Lower lobe of right lung (tissue), 2 donors: Measurements from ENCODE around the gene PGM2L1. TPM values are rescaled to one million over a fixed set of nuclear protein-coding genes. Genes with fewer than 3 reads are reported as not detected.

Experiments used
- ATAC-seq, 2 donors: fragments of 200-7000 bp; cut with Tn5 transposase; one replicate each; pipeline ENCODE4 v1.9.1; 2020 to 2022; ENCODE audit warnings: mild to moderate bottlenecking in 2 of 2, moderate library complexity in 2 of 2
- DNase-seq: peaks from one replicate; pipeline ENCODE4 v3.0.0-alpha.2; 2020
- H3K27ac ChIP-seq: fragments of 200-600 bp; one replicate; pipeline ENCODE4 v1.8.0; 2022
- H3K27me3 ChIP-seq: fragments of 200-600 bp; one replicate; pipeline ENCODE4 v1.8.0; 2022; ENCODE audit warnings: low read depth
- H3K36me3 ChIP-seq: fragments of 200-600 bp; one replicate; pipeline ENCODE4 v1.8.0; 2022; ENCODE audit warnings: mild to moderate bottlenecking
- H3K4me1 ChIP-seq: fragments of 200-600 bp; one replicate; pipeline ENCODE4 v1.8.0; 2022
- H3K4me3 ChIP-seq: fragments of 200-600 bp; one replicate; pipeline ENCODE4 v1.8.0; 2022; ENCODE audit warnings: mild to moderate bottlenecking
- H3K9me3 ChIP-seq: fragments of 200-600 bp; one replicate; pipeline ENCODE4 v1.8.0; 2022
- intact Hi-C: fragments of 100-400 bp; cut with DNase I; formaldehyde crosslinking; loops from one replicate; pipeline ENCODE4 v1.11.0; 2022
- total RNA-seq: library from RNA; stranded (reverse); fragmentation: NEBNext Ultra II Directional; extraction: Animal tissue kit (Norgen Biotek cat#: 25700); gene quantifications from one replicate; pipeline ENCODE4 v1.2.1, GENCODE V29; 2021
- TF ChIP-seq, protein P1 (sequence below): fragments of 200-600 bp; IDR thresholded peaks from one replicate; pipeline ENCODE4 v1.8.0; 2022; ENCODE audit warnings: antibody characterized with exemption, mild to moderate bottlenecking
- donor health status: DM: no; HTN: yes; CAD: no; lungs with severe emphysema.

PGM2L1 gene
- total RNA-seq, 1 donor from 2014 or later: 5.2 TPM

DNA sequence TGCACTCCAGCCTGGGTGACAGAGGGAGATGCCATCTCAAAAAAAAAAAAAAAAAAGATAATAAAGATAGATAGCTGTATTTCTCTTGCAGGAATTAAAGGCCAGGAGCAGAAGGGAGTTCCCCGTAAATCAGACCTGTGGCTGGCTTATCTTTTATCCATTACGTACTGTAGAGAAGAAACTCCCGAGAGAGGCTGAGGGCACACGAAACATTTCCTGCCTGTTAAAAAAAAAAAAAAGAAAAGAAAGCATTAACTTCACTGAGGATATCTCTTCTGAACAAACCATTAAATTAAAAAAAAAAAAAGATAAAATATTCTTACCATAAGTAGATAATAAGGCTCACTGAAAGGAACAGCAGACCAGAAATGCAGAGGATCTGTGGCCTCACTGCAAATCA is 109.3 kb downstream of the PGM2L1 start:
- TF ChIP-seq, protein P1, sequence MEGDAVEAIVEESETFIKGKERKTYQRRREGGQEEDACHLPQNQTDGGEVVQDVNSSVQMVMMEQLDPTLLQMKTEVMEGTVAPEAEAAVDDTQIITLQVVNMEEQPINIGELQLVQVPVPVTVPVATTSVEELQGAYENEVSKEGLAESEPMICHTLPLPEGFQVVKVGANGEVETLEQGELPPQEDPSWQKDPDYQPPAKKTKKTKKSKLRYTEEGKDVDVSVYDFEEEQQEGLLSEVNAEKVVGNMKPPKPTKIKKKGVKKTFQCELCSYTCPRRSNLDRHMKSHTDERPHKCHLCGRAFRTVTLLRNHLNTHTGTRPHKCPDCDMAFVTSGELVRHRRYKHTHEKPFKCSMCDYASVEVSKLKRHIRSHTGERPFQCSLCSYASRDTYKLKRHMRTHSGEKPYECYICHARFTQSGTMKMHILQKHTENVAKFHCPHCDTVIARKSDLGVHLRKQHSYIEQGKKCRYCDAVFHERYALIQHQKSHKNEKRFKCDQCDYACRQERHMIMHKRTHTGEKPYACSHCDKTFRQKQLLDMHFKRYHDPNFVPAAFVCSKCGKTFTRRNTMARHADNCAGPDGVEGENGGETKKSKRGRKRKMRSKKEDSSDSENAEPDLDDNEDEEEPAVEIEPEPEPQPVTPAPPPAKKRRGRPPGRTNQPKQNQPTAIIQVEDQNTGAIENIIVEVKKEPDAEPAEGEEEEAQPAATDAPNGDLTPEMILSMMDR: no peak
- H3K27me3 ChIP-seq: no peaks in the 10 kb centered on the region
- H3K27ac ChIP-seq: no peak overlapping the region
- intact Hi-C loops: no loop called here
- no peaks in the 10 kb centered on the region for H3K4me1 ChIP-seq
- no peaks in the 10 kb centered on the region for H3K36me3 ChIP-seq
- no peaks in the 10 kb centered on the region for H3K9me3 ChIP-seq
- H3K4me3 ChIP-seq: no peak overlapping the region
- no peak for DNase-seq
- ATAC-seq: no peak

DNA sequence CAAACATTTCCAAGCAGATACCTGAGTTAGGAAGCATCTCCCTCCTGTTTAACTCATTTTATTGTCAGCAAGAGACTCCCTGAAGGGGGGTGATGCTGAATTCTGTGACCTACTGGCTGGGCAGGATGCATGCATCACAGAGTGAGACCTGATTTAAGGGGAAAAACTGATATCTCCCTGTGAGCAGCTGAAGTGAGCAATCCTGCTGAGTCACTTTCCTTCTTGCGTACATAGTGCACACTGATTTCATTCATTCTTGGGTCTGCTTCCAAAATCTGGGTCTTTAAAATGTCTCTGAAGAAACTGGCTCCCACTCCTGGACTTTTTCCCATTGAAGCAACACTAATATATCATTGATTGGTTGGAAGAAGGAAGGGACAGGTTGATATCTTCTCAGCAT is 110.1 kb downstream of the PGM2L1 start:
- intact Hi-C loops: no loop called here
- no peak for ATAC-seq

DNA sequence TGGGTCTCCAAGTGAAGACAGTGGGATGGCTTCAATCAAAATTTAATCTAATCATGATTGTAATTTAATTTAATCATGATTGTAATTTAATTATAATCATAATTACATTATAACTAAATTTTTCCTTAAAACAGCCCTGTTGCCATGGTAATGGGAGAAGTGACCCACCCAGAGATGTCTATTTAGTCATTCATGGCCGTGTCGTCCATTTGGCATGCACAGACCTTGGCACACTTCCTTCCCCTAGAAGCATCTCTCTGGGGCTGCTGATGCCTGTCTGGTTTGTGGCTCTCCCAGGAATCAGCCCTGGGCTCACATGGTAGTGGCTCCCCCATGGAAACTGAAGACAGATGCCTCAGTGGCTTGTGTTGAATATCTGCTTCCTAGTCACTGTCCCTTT is 113.8 kb downstream of the PGM2L1 start:
- H3K4me3 ChIP-seq: no peak overlapping the region
- DNase-seq (no peak), ATAC-seq (no peak)
- TF ChIP-seq, protein P1: no peak
- H3K27ac ChIP-seq: no peak overlapping the region
- intact Hi-C loops: no loop called here
- H3K9me3 ChIP-seq: no peaks in the 10 kb centered on the region
- no peaks in the 10 kb centered on the region for H3K4me1 ChIP-seq
- no peaks in the 10 kb centered on the region for H3K36me3 ChIP-seq
- H3K27me3 ChIP-seq: no peaks in the 10 kb centered on the region

More for the DNA sequence above, 110.1 kb downstream of the PGM2L1 start:
- H3K27me3 ChIP-seq: no peaks in the 10 kb centered on the region
- no peaks in the 10 kb centered on the region for H3K36me3 ChIP-seq
- no peak overlapping the region for H3K27ac ChIP-seq
- H3K4me1 ChIP-seq: no peaks in the 10 kb centered on the region
- H3K4me3 ChIP-seq: no peak overlapping the region
- TF ChIP-seq, protein P1: no peak
- no peaks in the 10 kb centered on the region for H3K9me3 ChIP-seq
- no peak for DNase-seq

DNA sequence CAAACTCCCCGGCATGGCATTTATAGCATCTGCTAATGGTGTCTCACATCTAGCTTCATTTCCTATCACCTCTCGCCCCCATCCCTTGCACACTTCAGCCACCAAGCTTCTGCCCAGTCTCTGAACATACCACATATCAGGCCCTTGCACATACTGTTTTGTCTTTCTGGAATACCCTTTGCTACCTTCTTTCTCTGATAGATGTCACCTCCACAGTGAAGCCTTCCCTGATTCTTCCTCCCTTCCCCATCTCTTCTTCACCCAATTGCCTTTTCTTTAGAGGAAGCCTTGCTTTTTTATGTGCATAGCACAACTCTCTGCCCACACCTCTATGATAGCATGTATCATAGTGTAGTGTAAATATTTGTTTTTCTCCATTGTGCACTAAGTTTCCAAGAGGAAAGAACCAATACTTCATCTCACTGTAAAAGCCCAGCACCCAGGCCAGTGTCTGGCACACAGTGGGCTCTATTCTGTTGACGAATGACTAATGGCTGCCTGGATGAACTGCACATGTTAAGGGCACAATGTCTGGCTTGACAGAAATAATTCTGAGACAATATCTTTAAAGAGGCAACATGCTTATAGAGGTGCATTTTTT is 114.6 kb downstream of the PGM2L1 start:
- Histone ChIP-seq H3K9me3 (no peaks in the 10 kb centered on the region), H3K4me1 (no peaks in the 10 kb centered on the region), H3K36me3 (no peaks in the 10 kb centered on the region), H3K4me3 (no peak overlapping the region), H3K27ac (no peak overlapping the region), H3K27me3 (no peaks in the 10 kb centered on the region)
- DNase-seq (no peak), ATAC-seq (no peak)
- TF ChIP-seq, protein P1: no peak
- intact Hi-C loops: no loop called here

DNA sequence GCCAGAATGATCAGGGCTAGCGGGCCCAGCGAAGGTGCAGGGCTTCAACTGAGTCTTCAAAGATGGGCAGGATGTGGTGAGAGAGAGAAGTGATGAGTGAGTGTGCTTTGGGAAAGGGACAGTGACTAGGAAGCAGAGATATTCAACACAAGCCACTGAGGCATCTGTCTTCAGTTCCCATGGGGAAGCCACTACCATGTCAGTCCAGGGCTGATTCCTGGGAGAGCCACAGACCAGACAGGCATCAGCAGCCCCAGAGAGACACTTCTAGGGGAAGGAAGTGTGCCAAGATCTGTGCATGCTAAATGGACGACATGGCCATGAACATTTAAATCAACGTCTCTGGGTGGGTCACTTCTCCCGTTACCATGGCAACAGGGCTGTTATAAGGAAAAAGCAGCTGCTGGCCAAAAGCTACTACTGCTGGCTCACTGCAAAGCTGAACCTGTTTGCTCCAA is 115.3 kb downstream of the PGM2L1 start:
- no peak for DNase-seq
- Histone ChIP-seq H3K27ac (no peak overlapping the region), H3K36me3 (no peaks in the 10 kb centered on the region), H3K9me3 (no peaks in the 10 kb centered on the region), H3K27me3 (no peaks in the 10 kb centered on the region), H3K4me3 (no peak overlapping the region), H3K4me1 (no peaks in the 10 kb centered on the region)
- TF ChIP-seq, protein P1: no peak
- ATAC-seq: no peak
- intact Hi-C loops: no loop called here
